Measurements from ENCODE around the gene MOB3B.

Gene MOB3B

DNA sequence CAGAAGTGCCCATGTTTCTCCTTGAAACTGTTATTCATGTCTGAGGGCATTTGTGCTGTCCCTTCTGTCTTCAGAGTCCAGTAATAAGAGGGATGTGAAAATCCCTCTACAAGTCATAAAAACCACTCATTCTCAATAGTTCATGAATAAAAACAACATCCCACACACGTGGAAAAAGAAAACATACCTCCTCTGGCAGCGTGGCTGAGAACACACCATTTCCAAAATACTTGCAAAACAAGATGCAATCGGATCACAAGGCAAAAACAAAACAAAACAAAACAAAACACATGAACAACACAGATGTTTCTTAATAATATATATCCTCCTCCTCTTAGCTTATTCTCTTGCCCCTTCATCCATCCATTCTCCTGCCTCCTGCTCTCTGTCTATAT is 161.7 kb downstream of the MOB3B start:
- TF ChIP-seq SUZ12 (IDR thresholded peaks at IDR 0.05): no peak
- TF ChIP-seq ARNT (IDR thresholded peaks at IDR 0.05): no peak
- no peak for TF ChIP-seq L3MBTL2 (conservative IDR thresholded peaks at IDR 0.05)
- TF ChIP-seq ZNF384 (IDR thresholded peaks at IDR 0.05): no peak
- TF ChIP-seq NFRKB (IDR thresholded peaks at IDR 0.05): no peak
- no peak for TF ChIP-seq PKNOX1 (IDR thresholded peaks at IDR 0.05)
- no peak for TF ChIP-seq FOXM1 (IDR thresholded peaks at IDR 0.05; ENCODE audit: borderline replicate concordance)
- no peak for TF ChIP-seq FOXK2 (IDR thresholded peaks at IDR 0.05)
- TF ChIP-seq ELF4 (IDR thresholded peaks at IDR 0.05): no peak
- TF ChIP-seq BHLHE40 (IDR thresholded peaks at IDR 0.05; ENCODE audit: borderline replicate concordance): no peak
- TF ChIP-seq FOXA1 (IDR thresholded peaks at IDR 0.05): no peak
- TF ChIP-seq CTBP1 (IDR thresholded peaks at IDR 0.05; ENCODE audit: borderline replicate concordance): no peak
- TF ChIP-seq SP1 (IDR thresholded peaks at IDR 0.05): no peak
- TF ChIP-seq HDGF (IDR thresholded peaks at IDR 0.05; ENCODE audit: borderline replicate concordance): no peak
- no peak for TF ChIP-seq TARDBP (IDR thresholded peaks at IDR 0.05)
- no peak for TF ChIP-seq LEF1 (IDR thresholded peaks at IDR 0.05; ENCODE audit: borderline replicate concordance)
- CTCF ChIA-PET: interaction anchor here (1.1 kb wide), 1 partner anchor 158 kb away, joined by 3 read pairs; no protein-coding TSS in a partner anchor

DNA sequence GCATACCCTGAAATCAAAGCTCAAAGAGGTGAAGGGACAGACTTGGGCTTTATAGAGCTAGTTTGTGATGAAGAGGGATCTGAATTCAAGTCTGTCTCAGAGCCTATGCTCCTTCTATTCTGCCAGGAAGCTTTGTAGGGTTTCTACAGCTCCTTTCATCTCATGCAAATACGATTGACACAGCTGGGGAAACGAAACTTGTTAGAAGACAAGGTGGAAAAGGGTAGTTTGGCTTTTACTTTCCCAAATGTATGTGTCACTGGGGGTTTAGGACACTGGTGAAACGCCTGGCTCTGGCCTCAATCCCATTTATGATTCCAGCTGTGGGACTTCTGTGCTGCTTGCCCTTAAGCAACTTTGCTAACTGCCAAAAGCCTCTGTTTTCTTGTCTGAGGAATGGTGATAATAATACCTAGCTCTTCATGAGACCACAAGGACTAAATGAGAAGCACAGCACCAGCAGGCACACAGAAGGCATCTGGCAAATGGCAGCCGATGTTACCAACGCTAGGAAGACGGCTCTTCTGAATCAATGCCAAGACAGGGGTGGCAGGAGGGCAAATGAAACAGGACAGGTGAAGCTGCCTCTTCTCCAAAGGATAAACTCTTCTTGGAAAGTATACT is 162.3 kb downstream of the MOB3B start:
- ChIA-PET CTCF (interaction anchor here (1.1 kb wide), 1 partner anchor 159 kb away, joined by 3 read pairs; no protein-coding TSS in a partner anchor), POLR2A (no interaction called here)
- no peak for DNase-seq (ENCODE audit: extremely low spot score)
- TF ChIP-seq PKNOX1 (IDR thresholded peaks at IDR 0.05): no peak

More for the DNA sequence above, 161.7 kb downstream of the MOB3B start:
- DNase-seq (ENCODE audit: extremely low spot score): no peak
- POLR2A ChIA-PET: no interaction called here

GRCh38 chr9:27365707-27366376 is 163.8 kb downstream of the MOB3B start:
- TF ChIP-seq BHLHE40 (IDR thresholded peaks at IDR 0.05; ENCODE audit: borderline replicate concordance): no peak
- no peak for TF ChIP-seq NFRKB (IDR thresholded peaks at IDR 0.05)
- TF ChIP-seq SUZ12 (IDR thresholded peaks at IDR 0.05): no peak
- no peak for TF ChIP-seq FOXA1 (IDR thresholded peaks at IDR 0.05)
- no peak for TF ChIP-seq L3MBTL2 (conservative IDR thresholded peaks at IDR 0.05)
- no peak for TF ChIP-seq SP1 (IDR thresholded peaks at IDR 0.05)
- TF ChIP-seq CTBP1 (IDR thresholded peaks at IDR 0.05; ENCODE audit: borderline replicate concordance): no peak
- no peak for TF ChIP-seq ZNF384 (IDR thresholded peaks at IDR 0.05)
- no peak for TF ChIP-seq PKNOX1 (IDR thresholded peaks at IDR 0.05)
- no peak for TF ChIP-seq TARDBP (IDR thresholded peaks at IDR 0.05)
- no peak for TF ChIP-seq FOXK2 (IDR thresholded peaks at IDR 0.05)
- no peak for TF ChIP-seq LEF1 (IDR thresholded peaks at IDR 0.05; ENCODE audit: borderline replicate concordance)
- no peak for TF ChIP-seq FOXM1 (IDR thresholded peaks at IDR 0.05; ENCODE audit: borderline replicate concordance)
- TF ChIP-seq HDGF (IDR thresholded peaks at IDR 0.05; ENCODE audit: borderline replicate concordance): no peak
- TF ChIP-seq ELF4 (IDR thresholded peaks at IDR 0.05): no peak
- TF ChIP-seq ARNT (IDR thresholded peaks at IDR 0.05): no peak
- ChIA-PET POLR2A (no interaction called here), CTCF (no interaction called here)
- no peak for DNase-seq (ENCODE audit: extremely low spot score)

DNA sequence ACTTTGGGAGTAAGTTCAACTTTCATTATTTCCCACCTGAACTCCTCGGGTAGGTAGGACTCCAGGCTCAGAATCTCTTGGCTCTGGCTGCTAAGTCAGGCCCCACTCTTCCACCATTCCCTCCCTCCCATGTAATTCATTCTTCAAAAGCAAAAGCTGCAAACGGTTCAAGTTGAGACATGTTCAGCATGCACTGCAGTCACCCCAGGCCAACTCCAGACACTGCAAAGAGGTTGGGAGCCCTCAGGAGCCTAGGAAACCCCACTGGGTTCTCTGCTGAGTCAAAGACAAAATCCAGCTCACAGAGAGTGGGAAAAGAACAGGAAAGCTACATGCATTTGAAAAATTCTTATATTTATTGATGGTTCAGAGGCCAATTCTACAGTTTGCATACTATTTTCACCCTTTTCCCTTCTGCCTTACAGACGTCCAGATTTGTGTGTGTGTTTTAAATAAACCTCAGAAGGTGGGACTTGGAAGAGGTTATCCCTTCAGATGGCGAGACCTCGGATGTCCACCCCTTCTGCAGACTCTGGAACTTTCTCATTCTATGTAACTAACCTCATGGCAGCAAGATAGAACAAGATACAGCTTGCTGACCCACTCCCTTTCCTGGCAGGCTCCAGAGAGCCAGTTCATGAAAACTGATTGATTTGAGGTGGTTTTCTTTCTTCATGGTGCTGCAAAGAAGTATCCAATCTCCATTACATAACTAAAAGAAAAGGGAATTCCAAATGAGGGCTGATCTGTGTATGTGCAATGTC is 167.0 kb downstream of the MOB3B start:
- TF ChIP-seq LEF1 (IDR thresholded peaks at IDR 0.05; ENCODE audit: borderline replicate concordance): no peak
- TF ChIP-seq FOXM1 (IDR thresholded peaks at IDR 0.05; ENCODE audit: borderline replicate concordance): no peak
- no peak for TF ChIP-seq L3MBTL2 (conservative IDR thresholded peaks at IDR 0.05)
- TF ChIP-seq FOXK2 (IDR thresholded peaks at IDR 0.05): no peak
- TF ChIP-seq ELF4 (IDR thresholded peaks at IDR 0.05): no peak
- no peak for TF ChIP-seq FOXA1 (IDR thresholded peaks at IDR 0.05)
- TF ChIP-seq PKNOX1 (IDR thresholded peaks at IDR 0.05): no peak
- no peak for TF ChIP-seq SUZ12 (IDR thresholded peaks at IDR 0.05)
- TF ChIP-seq SP1 (IDR thresholded peaks at IDR 0.05): no peak
- TF ChIP-seq NFRKB (IDR thresholded peaks at IDR 0.05): no peak
- no peak for TF ChIP-seq CTBP1 (IDR thresholded peaks at IDR 0.05; ENCODE audit: borderline replicate concordance)
- no peak for TF ChIP-seq BHLHE40 (IDR thresholded peaks at IDR 0.05; ENCODE audit: borderline replicate concordance)
- TF ChIP-seq TARDBP (IDR thresholded peaks at IDR 0.05): no peak
- no peak for TF ChIP-seq ZNF384 (IDR thresholded peaks at IDR 0.05)
- TF ChIP-seq ARNT (IDR thresholded peaks at IDR 0.05): no peak
- TF ChIP-seq HDGF (IDR thresholded peaks at IDR 0.05; ENCODE audit: borderline replicate concordance): no peak
- DNase-seq (ENCODE audit: extremely low spot score): no peak
- CTCF ChIA-PET: no interaction called here
- POLR2A ChIA-PET: no interaction called here

DNA sequence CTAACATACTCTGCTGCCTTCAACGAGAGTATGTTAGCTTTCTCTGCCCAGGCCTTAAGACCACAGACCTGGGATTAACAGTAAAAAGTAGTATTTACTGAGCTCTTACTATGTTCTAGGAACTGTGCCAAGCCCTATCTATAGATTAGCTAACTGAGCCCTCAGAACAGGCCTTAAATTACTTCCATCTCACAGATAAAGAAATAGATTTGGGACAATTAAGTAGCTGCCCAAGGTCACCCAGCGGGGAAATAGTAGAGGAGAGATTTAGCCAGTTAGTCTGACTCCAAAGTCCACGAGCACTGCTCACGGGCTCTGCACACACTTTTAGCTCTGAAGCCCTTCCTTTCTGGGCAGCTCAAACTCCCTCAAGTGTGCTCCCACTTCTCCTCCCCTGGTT is 168.1 kb downstream of the MOB3B start:
- TF ChIP-seq LEF1 (IDR thresholded peaks at IDR 0.05; ENCODE audit: borderline replicate concordance) (no peak), L3MBTL2 (conservative IDR thresholded peaks at IDR 0.05) (no peak), CTBP1 (IDR thresholded peaks at IDR 0.05; ENCODE audit: borderline replicate concordance) (no peak), HDGF (IDR thresholded peaks at IDR 0.05; ENCODE audit: borderline replicate concordance) (no peak), TARDBP (IDR thresholded peaks at IDR 0.05) (no peak), PKNOX1 (IDR thresholded peaks at IDR 0.05) (no peak), FOXK2 (IDR thresholded peaks at IDR 0.05) (no peak), SP1 (IDR thresholded peaks at IDR 0.05) (no peak), FOXA1 (IDR thresholded peaks at IDR 0.05) (no peak), ARNT (IDR thresholded peaks at IDR 0.05) (no peak)
- ChIA-PET POLR2A (no interaction called here), CTCF (no interaction called here)
- no peak for DNase-seq (ENCODE audit: extremely low spot score)
